Cardiac fibroblast (primary cell): ENCODE results near the gene NR1H2.
"Not testable (repeated sequence)": the region's sequence is repeated elsewhere in the genome, so short reads cannot be mapped to it uniquely, and the experiment has no call there.

Experiments used
- DNase-seq, 2 donors: peaks; one replicate each; pipeline versions ENCODE4 v3.0.0 to v3.0.0-alpha.2; 2010; ENCODE audit warnings: low read depth in 2 of 2
- H3K4me3 ChIP-seq, 2 donors: replicated peaks in 1 of 2; 1 replicate in 1 of 2; 2 replicates in 1 of 2; pipeline ENCODE4 v1.5.1; 2011; ENCODE audit warnings: low read depth in 2 of 2, low read length in 2 of 2, mild to moderate bottlenecking in 2 of 2, moderate library complexity in 1 of 2
- TF ChIP-seq, protein P1 (sequence below): IDR thresholded peaks from one replicate; pipeline ENCODE4 v1.5.1; 2011; ENCODE audit warnings: low read depth, mild to moderate bottlenecking, low read length, inconsistent platforms

NR1H2 gene

DNA sequence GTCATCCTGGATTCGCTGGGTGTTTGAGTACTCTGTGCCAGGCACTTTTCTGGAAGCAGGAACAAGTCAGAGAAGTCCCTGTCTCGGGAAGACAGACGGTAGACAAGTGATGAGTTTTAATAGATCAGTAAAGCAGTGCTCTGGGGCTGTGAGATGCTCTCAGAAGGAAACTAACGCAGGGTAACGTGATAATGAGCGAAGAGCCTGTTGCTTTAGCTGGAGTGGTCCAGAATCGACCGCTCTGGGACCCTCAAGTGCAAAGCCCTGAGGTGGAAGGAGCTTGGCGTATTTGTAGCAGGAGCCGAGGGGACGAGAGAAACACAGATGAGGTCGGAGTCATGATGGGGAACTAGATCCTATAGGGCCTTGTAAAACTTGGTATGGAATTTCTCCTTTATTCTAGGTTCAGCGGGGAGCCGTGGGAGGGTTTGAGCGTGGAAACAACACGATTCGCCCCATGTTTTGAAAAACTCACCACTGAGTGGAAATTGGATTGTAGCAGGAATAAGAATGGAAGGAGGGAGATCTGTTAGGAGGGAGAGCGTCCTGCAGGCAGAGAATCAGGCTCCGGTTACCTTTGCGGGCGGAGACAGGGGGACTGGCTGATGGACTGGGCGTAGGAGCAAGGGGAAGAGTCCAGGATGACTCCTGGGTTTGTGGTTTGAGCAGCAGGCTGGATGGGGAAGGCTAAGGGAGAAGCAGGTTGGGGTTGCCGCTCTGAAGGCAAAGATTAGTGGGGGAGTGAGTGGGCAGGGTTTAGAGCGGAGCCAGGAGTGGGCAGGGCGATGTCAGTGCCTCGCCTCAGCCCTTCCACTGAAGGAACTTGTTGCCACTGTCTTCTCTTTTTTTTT, 8.7 kb downstream of the NR1H2 start:
- H3K4me3 ChIP-seq, result peak overlapping the region; percentile 76 to 79
- TF ChIP-seq, protein P1, sequence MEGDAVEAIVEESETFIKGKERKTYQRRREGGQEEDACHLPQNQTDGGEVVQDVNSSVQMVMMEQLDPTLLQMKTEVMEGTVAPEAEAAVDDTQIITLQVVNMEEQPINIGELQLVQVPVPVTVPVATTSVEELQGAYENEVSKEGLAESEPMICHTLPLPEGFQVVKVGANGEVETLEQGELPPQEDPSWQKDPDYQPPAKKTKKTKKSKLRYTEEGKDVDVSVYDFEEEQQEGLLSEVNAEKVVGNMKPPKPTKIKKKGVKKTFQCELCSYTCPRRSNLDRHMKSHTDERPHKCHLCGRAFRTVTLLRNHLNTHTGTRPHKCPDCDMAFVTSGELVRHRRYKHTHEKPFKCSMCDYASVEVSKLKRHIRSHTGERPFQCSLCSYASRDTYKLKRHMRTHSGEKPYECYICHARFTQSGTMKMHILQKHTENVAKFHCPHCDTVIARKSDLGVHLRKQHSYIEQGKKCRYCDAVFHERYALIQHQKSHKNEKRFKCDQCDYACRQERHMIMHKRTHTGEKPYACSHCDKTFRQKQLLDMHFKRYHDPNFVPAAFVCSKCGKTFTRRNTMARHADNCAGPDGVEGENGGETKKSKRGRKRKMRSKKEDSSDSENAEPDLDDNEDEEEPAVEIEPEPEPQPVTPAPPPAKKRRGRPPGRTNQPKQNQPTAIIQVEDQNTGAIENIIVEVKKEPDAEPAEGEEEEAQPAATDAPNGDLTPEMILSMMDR, result no peak
- DNase-seq, result peak; percentile 15 to 25

DNA sequence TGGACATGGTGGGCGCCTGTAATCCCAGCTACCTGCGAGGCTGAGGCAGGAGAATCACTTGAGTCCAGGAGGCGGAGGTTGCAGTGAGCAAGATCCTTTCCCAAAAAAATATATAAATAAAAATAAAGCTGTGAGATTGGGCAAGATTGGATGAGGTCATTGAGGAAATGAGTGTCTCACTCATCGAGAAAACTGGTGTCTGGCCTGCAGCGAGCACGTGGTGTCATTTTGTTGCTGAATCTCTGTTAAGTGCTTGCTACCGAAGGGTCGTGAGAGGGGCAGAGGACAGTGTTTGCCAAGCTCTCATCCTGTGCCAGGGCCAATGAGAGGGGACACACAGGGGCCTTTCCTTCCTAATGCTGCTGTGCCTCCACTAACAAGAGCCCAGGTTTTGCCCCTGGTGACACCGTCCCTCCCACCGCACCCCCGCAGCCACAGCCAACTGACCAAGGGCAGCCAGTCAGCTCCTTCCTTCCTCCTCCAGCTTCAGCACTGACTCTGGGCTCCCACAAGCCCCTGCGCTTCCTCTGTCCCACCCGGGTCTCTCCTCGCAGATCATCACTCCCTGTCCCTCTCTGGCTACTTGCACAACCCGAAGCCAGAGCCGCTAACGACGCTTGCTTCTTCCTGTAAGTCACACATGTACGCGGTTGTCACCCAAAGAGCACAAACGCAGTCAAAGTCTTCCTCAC, 11.1 kb downstream of the NR1H2 start:
- no peak overlapping the region for H3K4me3 ChIP-seq
- TF ChIP-seq, protein P1, result no peak
- DNase-seq, result peak; percentile 22 to 77

DNA sequence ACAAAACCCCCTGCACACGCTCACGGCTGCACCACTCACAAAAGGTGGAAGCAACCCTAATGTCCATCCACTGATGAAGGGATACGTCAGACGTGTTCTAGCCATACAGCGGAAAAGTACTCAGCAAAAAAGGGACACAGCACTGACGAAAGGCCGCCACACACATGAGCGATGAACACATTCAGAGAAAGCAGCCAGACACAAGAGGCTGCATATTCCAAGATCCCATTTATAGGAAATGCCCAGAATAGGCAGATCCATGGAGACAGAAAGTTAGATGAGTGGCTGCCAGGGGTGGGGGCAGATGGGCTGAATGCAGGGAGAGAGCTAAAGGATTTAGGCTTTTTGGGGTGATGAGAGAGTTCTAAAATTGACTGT, 11.6 kb downstream of the NR1H2 start:
- TF ChIP-seq, protein P1, result no peak
- no peak overlapping the region for H3K4me3 ChIP-seq
- no peak for DNase-seq

DNA sequence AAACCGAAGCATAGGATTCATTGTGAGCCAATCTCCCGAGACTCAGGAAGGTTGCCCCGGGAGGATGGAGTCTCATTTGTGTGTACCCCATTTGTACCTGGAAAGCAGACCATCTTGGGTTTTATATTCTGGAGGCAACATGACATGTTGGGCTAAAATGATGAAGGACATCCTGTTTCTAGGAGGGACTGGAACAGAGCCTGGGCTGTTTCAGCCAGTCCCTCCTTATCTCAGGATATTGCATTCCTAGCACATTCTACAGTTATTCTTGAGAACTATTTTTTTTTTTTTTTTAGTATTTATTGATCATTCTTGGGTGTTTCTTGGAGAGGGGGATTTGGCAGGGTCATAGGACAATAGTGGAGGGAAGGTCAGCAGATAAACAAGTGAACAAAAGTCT, 14.0 kb downstream of the NR1H2 start:
- H3K4me3 ChIP-seq, result not testable (repeated sequence)

DNA sequence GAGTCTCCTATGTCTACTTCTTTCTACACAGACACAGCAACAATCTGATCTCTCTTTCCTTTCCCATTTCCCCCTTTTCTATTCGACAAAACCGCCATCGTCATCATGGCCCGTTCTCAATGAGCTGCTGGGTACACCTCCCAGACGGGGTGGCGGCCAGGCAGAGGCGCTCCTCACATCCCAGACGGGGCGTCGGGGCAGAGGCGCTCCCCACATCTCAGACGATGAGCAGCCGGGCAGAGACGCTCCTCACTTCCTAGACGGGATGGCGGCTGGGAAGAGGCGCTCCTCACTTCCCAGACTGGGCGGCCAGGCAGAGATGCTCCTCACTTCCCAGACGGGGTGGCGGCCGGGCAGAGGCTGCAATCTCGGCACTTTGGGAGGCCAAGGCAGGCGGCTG, 14.7 kb downstream of the NR1H2 start:
- DNase-seq, H3K4me3 ChIP-seq: not testable (repeated sequence)

More for the DNA sequence above, 14.0 kb downstream of the NR1H2 start:
- DNase-seq, result not testable (repeated sequence)

DNA sequence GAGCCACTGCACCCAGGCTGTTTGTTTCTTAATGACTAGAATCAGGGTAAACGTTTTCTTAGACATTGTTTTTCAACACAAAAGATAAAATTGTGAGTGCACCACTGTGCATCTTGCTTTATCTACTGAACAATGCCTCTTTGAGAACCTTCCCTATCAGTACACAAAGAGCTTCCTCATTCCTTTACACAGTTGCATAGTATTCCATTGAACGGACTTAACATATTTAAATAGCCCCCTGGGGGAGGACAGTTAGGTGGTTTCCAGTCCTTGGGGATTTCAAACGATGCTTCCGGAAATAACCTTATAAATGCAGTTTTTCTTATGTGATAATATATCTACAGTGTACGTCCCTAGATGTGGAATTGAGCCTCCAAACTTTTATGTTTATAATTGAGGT, 16.5 kb downstream of the NR1H2 start:
- no peak for DNase-seq
- H3K4me3 ChIP-seq, result no peak overlapping the region
- TF ChIP-seq, protein P1, result no peak

DNA sequence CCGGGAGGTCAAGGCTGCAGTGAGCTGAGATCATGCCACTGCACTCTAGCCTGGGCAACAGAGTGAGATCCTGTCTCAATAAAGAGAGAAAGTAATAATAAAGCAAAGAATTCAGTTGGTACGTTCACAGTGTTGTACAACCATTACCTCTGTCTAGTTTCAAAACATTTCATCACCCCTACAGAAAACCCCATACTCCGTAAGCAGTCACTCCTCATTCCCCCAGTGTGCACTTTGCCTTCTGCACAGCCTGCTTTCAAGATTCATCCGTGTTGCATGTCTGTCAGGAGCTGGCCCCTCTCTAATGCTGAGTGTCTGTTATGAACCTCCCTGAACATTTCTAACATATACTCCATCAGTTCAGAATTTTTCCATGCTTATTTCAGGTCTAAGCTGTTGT, 17.3 kb downstream of the NR1H2 start:
- TF ChIP-seq, protein P1, result no peak
- H3K4me3 ChIP-seq, result no peak overlapping the region
- DNase-seq, result no peak
